Measurements from ENCODE around the gene EIF4A3. TPM values are rescaled to one million over a fixed set of nuclear protein-coding genes. Genes with fewer than 3 reads are reported as not detected.

The EIF4A3 gene
- total and polyA plus RNA-seq, 10 of the 15 experiments (the other 5 are each of a cell fraction or from before 2014, with no cell fraction given), result 53.3 to 225 (median 103) TPM

DNA sequence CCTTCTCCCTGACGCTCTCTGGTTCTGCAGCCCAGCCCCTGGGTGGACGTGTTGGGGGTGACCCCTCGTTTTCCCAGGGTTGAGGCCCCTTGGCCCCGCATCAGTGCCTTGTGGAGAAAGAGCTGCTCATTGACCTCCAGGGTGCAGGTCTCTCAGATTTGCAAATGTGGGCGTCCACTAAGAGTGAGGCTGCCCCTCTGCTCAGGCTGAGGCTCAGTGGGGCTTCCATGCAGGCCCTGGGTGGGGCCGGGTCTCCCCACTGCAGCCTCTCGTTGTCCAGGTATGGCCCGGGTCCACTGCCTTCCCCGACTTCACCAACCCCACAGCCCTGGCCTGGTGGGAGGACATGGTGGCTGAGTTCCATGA, 36.5 kb downstream of the EIF4A3 start (continued):
- TF ChIP-seq ZNF592 (IDR thresholded peaks at IDR 0.05), result no peak
- TF ChIP-seq TAF1 (IDR thresholded peaks at IDR 0.05; ENCODE audit: borderline replicate concordance, low read depth, low read length), result no peak
- TF ChIP-seq EZH2 (IDR thresholded peaks at IDR 0.05; ENCODE audit: borderline replicate concordance, control insufficient read depth, low read depth, low read length), result no peak
- TF ChIP-seq ZSCAN29 (IDR thresholded peaks at IDR 0.05), result no peak
- TF ChIP-seq POLR2A (IDR thresholded peaks at IDR 0.05; ENCODE audit: low read depth, low read length), result no peak
- no peak for TF ChIP-seq E2F8 (IDR thresholded peaks at IDR 0.05; ENCODE audit: low read depth, partially characterized antibody)
- no peak for TF ChIP-seq IKZF2 (IDR thresholded peaks at IDR 0.05)
- TF ChIP-seq CBFB (IDR thresholded peaks at IDR 0.05; ENCODE audit: low read depth), result no peak
- no peak for TF ChIP-seq MTA3 (IDR thresholded peaks at IDR 0.05; ENCODE audit: borderline replicate concordance, low read length)
- TF ChIP-seq MXI1 (IDR thresholded peaks at IDR 0.05; ENCODE audit: low read depth, low read length), result no peak
- no peak for TF ChIP-seq CHD4 (IDR thresholded peaks at IDR 0.05)
- TF ChIP-seq POU2F2 (IDR thresholded peaks at IDR 0.05; ENCODE audit: borderline replicate concordance, low read depth, low read length), result no peak
